Measurements from ENCODE around the gene GLI2. TPM values are rescaled to one million over a fixed set of nuclear protein-coding genes. Genes with fewer than 3 reads are reported as not detected.

GLI2 gene
- total and polyA plus RNA-seq, 7 donors: 0.23 to 6.4 (median 2.1) TPM

- no peak for TF ChIP-seq EP300 (IDR thresholded peaks at IDR 0.05)
- no peak for TF ChIP-seq CTCF (IDR thresholded peaks at IDR 0.05)
- no peaks in the 10 kb centered on the region for H3K36me3 ChIP-seq
- WGBS, 2 donors: 42 to 56% methylated on average over 20 of the region's 20 CpGs
- H3K4me1 ChIP-seq: peaks cover 0 to 41% (median 34%) of the 10 kb centered on the region in 4 donors
- peaks cover 0 to 28% (median 12%) of the 10 kb centered on the region in 3 donors for H3K27me3 ChIP-seq
- no peaks in the 10 kb centered on the region for H3K9me3 ChIP-seq
- H3K4me3 ChIP-seq: peak overlapping the region in 3 of 4 donors; percentile 45 to 55 (median 49)
- no peak for DNase-seq
- intact Hi-C loops (cut with DNase I): no loop called here
- no peak overlapping the region for H3K27ac ChIP-seq
Measured at GRCh38 chr2:120740765-120741524, 5.3 kb downstream of the GLI2 start.

- Histone ChIP-seq H3K9me3 (no peaks in the 10 kb centered on the region), H3K4me1 (peaks cover 0 to 32% (median 30%) of the 10 kb centered on the region in 4 donors), H3K4me3 (peak overlapping the region; percentile 18 to 55 (median 47)), H3K27ac (peak overlapping the region in 3 of 4 donors; percentile 5 to 11 (median 9)), H3K36me3 (no peaks in the 10 kb centered on the region), H3K27me3 (peaks cover 0 to 23% (median 12%) of the 10 kb centered on the region in 3 donors)
- WGBS, 2 donors: 10 to 15% methylated on average over 81 of the region's 81 CpGs
- TF ChIP-seq POLR2A (IDR thresholded peaks at IDR 0.05): no peak
- TF ChIP-seq EP300 (IDR thresholded peaks at IDR 0.05): no peak
- TF ChIP-seq CTCF (IDR thresholded peaks at IDR 0.05): no peak
- no peak for TF ChIP-seq POLR2AphosphoS5 (IDR thresholded peaks at IDR 0.05)
- DNase-seq: no peak
- intact Hi-C loops (cut with DNase I): no loop called here
Measured at GRCh38 chr2:120741571-120742561, 6.2 kb downstream of the GLI2 start.

- no peaks in the 10 kb centered on the region for H3K9me3 ChIP-seq
- intact Hi-C loops (cut with DNase I): no loop called here
- no peak for DNase-seq
- H3K4me1 ChIP-seq: peaks cover 0 to 17% (median 15%) of the 10 kb centered on the region in 4 donors
- WGBS, 2 donors: 91 to 95% methylated on average over 5 of the region's 5 CpGs
- H3K4me3 ChIP-seq: no peak overlapping the region
- peaks cover 0 to 23% (median 12%) of the 10 kb centered on the region in 3 donors for H3K27me3 ChIP-seq
- H3K27ac ChIP-seq: no peak overlapping the region
- TF ChIP-seq CTCF (IDR thresholded peaks at IDR 0.05): no peak
- TF ChIP-seq POLR2A (IDR thresholded peaks at IDR 0.05): no peak
- no peak for TF ChIP-seq POLR2AphosphoS5 (IDR thresholded peaks at IDR 0.05)
- TF ChIP-seq EP300 (IDR thresholded peaks at IDR 0.05): no peak
- H3K36me3 ChIP-seq: no peaks in the 10 kb centered on the region
Measured at GRCh38 chr2:120743657-120744056, 8.0 kb downstream of the GLI2 start.

- H3K4me1 ChIP-seq: peaks cover 0 to 20% (median 14%) of the 10 kb centered on the region in 4 donors
- H3K27me3 ChIP-seq: peaks cover 0 to 23% (median 12%) of the 10 kb centered on the region in 3 donors
- intact Hi-C loops (cut with DNase I): no loop called here
- H3K9me3 ChIP-seq: no peaks in the 10 kb centered on the region
- no peak for TF ChIP-seq CTCF (IDR thresholded peaks at IDR 0.05)
- H3K4me3 ChIP-seq: no peak overlapping the region
- DNase-seq: no peak
- no peak overlapping the region for H3K27ac ChIP-seq
- H3K36me3 ChIP-seq: no peaks in the 10 kb centered on the region
Measured at GRCh38 chr2:120744817-120745216, 9.1 kb downstream of the GLI2 start.
